G401.6 (cell line): ENCODE results near the gene ZNF367.

ENCODE experiments used
- FAIRE-seq: peaks from 2 replicates; lab custom pipeline; 2012; peaks lifted over from hg19 to GRCh38; lab: Jason Lieb, UNC

Gene ZNF367

GRCh38 chr9:96418083-96418919 lies at the start of gene ZNF367:
Gene ZNF367 (minus strand): TSS chr9:96418370. CDS start chr9:96418032, 338 bp downstream.
- FAIRE-seq = peak; percentile 82

DNA sequence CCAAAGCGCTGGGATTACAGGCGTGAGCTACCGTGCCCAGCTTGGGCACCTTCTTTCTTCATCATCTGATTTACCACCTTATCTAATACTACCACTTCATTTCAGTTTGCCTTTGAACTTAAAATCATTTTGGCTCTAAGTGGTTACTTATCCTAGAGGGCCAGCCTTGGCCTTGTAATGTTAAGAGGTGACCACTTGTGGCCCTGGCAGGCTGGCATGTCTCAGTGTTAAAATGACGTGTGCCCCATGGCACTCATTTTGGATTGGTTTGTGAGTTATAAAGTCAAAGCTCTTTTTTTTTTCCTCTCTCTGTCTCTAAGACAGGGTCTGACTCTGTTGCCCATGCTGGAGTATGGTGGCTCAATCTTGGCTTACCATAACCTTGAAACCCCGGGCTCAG lies 49.6 kb upstream of the ZNF367 start:
- no peak for FAIRE-seq

GRCh38 chr9:96464426-96464825 lies 46.3 kb upstream of the ZNF367 start:
- no peak for FAIRE-seq

DNA sequence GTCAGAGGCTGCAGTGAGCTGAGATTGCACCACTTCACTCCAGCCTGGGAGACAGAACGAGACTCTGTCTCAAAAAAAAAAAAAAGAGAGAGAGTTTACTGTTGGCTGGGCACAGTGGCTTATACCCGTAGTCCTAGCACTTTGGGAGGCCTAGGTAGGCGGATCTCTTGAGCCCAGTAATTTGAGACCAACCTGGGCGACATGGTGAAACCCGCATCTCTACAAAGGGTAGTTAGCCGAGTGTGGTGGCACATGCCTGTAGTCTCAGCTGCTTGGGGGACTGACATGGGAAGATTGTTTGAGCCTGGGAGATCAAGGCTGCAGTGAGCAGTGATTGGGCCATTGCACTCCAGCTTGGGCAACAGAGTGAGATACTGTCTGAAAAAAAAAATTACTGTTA lies 44.4 kb upstream of the ZNF367 start:
- FAIRE-seq = no peak

GRCh38 chr9:96461336-96461735 lies 43.2 kb upstream of the ZNF367 start:
- no peak for FAIRE-seq

DNA sequence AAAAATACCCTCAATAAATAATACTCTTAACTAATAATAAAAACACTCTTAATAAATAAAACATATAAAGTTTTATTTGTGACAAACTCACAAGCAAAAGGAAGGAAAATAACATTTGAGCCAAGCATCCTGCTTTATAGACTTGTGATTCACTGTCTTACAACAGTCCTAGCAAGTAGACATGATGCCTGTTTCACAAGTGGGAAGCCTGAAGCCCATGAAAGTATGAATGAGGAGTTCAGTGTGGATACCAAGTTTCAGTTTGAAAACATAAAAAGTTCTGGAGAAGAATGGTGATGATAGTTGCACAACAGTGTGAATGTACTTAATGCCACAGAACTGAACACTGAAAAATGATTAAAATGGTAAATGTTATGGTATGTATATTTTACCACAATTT lies 42.7 kb upstream of the ZNF367 start:
- peak; percentile 69 for FAIRE-seq

DNA sequence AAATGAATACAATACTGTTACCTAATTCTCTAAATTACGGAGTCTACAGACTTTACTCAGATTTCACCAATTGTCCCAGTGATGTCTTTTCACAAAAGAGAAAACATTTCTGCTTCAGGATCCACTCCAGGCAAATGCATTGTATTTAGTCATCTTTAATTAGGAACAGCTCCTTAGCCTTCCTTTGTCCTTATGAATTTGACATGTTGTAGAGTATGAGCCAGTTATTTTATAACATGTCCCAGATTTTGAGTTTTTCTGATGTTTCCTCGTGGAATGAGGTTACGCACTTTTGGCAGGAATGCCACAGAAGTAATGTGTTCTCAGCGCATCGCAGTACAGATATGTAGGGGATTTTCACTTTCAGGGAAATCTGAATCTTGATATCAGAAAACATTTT lies 42.3 kb upstream of the ZNF367 start:
- FAIRE-seq = no peak

- no peak for FAIRE-seq
These were observed 41.3 kb upstream of the ZNF367 start for GRCh38 chr9:96459268-96460007.

DNA sequence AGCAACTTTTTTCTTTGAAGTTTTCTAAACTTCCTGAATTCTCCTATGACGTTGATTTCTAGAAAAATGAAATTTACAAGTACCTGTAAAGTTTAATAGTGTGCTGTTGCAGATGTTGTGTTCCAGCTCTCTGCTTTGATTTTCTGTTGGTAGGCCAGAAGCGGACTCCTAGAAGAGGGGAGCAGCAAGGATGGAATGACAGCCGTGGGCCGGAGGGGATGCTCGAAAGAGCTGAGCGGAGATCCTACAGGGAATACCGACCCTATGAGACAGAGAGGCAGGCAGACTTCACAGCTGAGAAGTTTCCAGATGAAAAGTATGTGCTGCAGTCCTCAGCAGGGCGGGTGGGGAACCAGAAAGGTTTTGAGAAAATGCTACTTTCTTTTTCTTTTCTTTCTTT lies 40.1 kb upstream of the ZNF367 start:
- FAIRE-seq = no peak

DNA sequence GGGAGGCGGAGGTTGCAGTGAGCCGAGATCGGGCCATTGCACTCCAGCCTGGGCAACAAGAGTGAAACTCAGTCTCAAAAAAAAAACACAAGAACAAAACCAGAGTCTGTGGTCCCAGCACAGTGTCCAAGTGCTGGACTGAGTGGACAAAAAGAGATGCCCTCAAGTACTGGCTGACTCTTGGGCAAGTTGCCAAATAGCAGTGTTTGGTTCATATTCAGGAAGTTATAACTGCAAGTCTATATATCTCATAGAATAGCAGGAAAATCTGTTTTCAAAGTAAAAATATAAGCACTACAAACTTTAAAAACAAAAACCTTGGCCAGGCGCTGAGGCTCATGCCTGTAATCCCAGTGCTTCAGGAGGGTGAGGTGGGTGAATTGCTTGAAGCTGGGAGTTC lies 39.1 kb upstream of the ZNF367 start:
- FAIRE-seq = no peak

GRCh38 chr9:96453625-96454024 lies 35.5 kb upstream of the ZNF367 start:
- peak; percentile 94 for FAIRE-seq

GRCh38 chr9:96450613-96451528 lies 32.7 kb upstream of the ZNF367 start:
- FAIRE-seq = no peak

- peak; percentile 89 for FAIRE-seq
These were observed 31.9 kb upstream of the ZNF367 start, which contains the start of gene HABP4 for GRCh38 chr9:96449845-96450612. Gene HABP4 (plus strand): TSS chr9:96450169. CDS start chr9:96450280, 111 bp downstream.

DNA sequence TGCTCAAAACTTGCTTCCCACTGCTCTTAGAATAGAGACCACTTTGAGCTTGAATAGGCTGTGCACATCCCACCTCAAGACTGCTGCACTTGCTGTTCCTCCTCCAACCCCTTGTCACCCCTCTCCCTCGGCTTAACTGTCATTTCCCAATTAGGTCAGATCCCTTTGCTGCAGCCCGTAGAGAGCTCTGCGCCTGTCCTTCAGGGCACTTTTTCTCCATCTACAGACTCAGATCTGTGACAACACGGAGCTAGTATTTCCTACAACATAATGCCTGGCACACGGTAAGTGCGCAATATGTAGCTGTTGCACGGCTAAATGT lies 31.3 kb upstream of the ZNF367 start:
- FAIRE-seq = no peak

GRCh38 chr9:96448546-96449170 lies 30.5 kb upstream of the ZNF367 start:
- FAIRE-seq = no peak

DNA sequence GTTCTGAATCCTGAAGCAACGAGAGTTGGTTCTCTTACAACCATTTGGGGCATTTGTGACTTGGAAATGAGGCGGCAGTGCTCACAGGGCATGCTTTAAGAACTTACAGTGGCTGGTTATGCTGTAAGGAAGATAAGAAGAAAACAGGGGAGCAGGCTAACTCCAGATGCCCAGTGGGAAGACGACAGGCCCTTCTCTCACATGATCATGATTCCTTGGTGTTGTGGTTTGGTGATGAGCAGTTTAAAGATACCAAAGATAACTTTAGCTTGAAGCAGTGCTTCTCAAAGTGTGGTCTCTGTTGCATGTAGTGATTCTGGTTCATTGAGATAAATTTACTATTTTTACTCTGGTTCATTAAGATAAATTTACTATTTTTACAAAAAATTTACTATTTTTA lies 29.2 kb upstream of the ZNF367 start:
- no peak for FAIRE-seq

DNA sequence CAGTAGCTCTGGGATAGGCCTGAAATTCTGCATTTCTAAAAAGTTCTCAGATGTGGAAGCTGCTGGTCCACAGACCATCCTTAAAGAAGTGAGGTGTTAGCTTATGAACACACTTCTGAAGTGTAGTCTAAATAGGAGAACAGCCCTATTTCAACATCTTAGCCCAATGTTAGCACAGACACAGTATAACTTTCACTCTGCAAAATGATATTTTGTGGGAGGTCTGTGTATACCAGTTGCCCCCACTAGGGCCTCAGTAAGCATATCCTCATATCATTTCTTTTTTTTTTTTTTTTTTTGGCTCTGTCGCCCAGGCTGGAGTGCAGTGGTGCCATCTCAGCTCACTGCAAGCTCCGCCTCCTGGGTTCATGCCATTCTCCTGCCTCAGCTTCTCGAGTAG lies 24.3 kb upstream of the ZNF367 start:
- FAIRE-seq = no peak

GRCh38 chr9:96441798-96442445 lies 23.8 kb upstream of the ZNF367 start:
- FAIRE-seq = no peak

DNA sequence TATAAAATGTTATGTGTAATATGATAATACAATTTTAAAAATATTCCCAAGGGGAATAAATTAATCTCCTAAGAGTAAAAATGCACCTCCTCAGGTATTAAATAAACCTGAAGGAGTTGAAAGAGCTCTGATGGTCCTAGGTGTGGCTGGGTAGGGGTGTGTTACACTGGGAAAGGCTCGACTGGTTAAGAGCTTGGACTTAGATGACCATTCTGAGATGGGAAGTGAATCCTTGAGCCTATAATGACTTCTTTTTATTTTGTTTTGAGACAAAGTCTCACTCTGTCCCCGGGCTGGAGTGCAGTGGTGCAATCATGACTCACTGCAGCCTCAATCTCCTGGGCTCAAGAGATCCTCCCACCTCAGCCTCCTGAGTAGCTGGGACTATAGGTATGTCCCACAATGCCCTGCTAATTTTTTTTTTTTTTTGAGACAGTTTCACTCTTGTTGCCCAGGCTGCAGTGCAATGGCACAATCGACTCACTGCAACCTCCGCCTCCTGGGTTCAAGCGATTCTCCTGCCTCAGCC lies 22.6 kb upstream of the ZNF367 start:
- FAIRE-seq = no peak

DNA sequence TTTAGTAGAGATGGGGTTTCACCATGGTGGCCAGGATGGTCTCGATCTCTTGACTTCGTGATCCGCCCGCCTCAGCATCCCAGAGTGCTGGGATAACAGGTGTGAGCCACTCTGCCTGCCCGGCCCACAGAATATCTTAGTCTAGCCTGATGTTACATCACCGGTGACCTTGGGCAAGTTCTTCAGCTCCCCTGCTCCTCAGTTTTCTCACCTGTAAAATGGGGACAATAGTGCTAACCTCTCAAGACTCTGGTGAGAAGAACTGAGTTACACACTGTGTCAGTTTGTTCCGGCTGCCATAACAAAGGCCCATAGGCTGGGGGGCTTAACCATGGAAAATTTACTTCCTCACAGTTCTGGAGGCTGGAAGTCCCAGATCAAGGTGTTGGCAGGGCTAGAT lies 19.3 kb upstream of the ZNF367 start:
- no peak for FAIRE-seq
